ENCODE results near the gene H3-3A.

Gene H3-3A

DNA sequence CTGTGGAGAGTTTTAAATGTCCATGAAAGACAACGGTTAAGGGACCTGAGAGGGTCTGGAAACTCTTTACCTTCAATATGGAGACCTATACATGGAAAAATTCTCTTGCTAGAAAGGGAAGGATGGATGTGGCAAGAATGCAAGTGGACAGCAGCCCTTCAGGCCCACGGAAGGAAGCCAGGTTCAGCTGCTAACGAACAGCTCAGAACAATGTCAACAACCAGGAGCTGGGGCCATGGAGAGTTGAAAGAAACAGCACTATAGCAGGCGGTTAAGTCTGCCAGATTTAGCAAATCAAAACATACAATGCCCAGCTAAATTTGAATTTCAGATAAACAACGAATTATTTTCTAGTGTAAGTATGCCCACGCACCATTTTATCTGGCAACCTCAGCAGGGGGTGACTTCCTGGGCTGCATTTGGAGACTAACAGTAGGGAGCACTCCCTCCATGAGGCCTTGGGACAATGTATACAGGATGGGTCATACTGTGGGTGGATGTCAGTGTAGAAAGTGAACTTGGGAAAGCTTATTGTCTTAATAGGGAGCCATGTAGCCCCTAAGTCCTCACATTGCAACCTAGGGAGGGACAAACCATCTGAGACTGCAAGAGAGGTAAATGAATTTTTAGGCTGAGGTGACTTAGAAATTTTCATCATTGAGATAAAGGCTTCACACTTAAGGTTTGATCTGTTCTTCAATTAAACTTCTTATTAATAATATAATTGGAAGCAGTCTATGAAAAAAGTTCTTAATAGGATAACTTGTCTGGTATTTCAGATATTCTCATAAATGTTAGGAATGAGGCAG, 7.8 kb upstream of the H3-3A start:
- no peak for DNase-seq (ENCODE audit: low spot score)

DNA sequence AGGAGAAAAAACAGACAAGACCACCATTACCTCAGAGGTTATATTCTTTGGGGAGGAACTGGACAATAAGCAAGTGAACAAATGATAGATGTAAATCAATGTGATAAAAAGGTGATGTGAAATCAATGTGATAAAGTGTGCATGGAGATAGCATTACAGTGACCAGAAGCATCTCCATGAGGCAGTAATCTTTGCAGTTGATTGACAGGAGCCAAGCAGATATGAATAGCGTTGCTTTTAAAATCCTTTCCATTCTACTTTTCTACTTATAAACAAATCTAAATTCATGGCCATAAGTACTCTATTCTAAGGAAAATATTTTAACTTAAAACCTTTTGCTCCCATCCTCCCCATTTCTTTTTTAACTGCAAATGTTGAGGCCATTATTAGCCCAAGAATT, 2.8 kb upstream of the H3-3A start:
- DNase-seq (ENCODE audit: low spot score): no peak

DNA sequence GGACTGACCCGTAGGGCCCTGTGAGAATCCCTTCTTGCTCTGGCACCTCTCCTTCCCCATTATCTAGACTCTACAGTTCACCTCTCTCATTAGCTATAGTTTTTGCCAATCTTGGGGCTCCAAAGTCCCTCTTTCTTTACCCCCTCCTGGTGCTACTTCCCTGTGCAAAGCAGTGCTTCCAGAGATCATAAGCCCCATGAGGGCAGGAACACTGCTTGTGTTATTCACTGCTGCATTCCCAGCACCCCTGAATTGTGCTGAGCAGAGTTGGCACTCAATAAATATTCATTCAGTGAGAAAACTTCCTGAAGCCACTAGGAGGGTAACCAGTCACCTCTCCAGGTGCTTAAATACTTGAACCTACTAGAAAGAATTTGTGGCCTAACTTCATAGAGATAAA, 2.1 kb upstream of the H3-3A start:
- no peak for DNase-seq (ENCODE audit: low spot score)

DNA sequence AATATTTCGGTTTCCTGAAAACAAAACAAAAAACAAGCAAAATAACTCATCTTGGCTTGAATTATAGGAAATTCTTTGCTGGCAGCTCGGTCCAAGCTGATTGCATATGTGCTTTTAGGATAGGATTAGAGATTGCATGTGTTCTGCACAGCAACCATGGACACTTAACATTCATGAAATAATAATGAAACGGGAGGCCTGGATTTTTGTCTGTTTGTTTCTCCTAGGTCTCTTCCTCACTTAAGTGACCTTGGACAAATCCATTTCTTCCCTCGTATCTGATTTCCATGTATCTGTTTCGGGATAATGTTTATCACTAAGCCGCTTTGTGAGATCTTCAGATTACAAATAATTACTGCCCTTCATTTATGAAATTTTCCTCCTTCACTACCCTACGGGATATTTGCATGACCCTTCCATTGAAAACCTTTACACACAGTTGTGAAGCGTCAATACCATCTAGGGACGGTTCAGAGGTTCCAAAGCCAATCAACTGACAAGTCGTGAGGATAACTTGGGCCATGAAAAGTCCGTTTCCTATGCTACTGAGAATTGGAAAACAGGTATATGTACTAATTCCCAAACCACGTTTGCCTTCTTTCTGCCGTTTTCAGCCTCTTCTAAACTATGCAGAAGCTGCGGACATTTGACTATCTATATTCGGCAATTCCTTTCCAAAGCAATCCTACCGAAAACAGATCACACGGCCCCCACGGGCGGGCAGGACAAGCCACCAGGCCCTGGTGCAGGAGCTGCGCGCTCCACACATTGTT, 1.3 kb upstream of the H3-3A start:
- peak; percentile 57 for DNase-seq (ENCODE audit: low spot score)

DNA sequence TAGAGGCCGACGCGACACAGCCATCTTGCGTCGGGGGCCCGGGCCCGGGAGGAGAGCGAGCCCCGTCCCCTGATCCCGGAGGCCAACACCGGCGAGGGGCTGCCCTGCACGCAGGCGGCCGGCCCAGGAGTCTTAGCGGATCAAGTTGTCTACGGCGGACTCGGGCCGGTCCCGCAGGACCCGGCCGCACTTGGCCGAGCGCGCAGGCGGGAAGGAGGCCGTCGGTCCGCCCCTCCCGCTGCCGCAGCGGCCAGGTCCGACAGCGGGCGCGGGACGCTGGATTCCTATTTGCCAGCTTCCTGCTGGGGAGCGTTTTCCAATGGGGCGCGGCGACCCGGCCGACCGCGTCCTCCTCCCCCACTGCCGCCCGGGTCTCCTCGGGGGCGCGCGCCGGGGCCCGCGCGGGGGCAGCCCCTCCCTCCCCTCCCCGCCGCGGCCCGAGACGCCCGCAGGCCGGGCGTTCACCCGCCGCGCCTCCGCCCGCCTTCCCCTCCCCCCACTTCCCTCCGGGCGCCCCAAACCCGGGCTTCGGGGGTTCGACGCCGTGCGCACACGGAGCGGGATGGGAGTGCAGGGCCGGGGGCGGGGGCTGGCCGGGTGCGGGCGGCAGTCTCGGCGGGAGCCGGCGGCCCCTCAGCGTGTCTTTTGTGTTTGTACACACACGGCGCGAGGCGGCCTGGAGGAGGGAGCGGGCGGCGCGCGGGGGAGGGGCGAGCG, 517 bp upstream of the H3-3A start:
- DNase-seq (ENCODE audit: low spot score): peak; percentile 70

DNA sequence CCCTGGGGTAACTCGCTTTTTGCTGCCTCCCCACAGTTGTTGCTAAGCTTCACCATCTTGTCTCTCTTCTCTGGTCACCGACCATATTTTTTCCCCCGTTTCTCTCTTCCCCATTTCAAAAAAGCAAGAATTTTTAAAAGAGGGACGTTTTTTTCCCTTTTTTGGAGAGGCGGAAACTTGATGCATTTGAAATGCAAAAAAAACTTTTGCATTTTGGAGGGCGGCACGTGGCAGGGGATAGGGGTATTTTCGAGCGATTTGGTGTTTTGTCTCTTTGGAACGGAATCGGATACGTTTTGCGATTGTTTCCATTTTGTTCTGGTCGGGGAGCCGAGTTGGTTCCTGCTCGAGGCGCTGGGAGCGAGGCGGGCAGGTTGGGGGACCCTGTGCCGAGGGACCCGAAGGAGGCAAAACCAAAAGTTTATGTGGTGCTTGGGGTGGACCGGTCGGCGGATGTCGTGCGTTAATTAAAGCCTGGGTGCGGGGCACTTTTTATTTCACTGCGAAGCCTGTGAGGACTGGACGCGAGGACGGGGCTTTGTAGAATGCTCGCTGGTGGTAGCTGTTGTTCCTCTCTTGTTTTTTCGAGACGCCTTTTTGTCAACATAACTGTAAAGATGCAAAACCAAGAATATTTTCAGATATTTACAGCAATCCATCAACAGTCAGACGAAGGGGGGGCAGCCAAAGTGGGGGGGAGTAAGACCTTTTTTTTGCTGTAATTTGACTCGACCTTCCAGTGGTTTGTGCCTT, 884 bp downstream of the H3-3A start:
- DNase-seq (ENCODE audit: low spot score): peak; percentile 63

DNA sequence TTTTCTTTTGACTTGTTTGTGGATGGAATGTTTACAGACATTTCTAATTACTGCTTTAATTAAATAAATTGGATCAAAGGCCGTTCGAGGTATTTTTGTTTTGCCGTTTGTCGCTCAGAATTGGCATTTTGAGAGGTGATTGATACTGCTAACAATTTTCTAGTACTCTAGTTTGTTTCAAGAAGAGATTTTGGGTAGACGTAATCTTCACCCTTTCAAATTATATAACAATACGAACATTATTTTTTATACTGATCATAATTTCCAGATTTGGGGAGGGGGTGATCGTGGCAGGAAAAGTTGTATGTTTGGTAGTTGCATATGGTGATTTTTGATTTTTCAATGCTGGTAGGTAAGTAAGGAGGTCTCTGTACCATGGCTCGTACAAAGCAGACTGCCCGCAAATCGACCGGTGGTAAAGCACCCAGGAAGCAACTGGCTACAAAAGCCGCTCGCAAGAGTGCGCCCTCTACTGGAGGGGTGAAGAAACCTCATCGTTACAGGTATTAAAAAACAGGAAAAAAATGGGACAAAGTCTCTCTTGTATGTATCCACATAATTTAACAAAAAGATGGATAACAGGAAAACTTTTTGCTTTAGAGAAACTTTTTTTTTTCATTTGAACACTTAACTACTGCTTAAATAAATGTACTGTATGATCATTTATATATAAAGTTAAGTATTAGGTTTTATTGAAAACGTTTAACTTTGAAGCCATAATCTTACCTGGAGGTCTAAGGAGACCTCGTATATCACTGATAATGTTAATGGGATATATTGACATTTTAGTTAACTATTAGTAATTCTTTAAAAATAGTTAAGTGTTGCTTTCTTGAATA, 1.7 kb downstream of the H3-3A start:
- peak; percentile 25 for DNase-seq (ENCODE audit: low spot score)

DNA sequence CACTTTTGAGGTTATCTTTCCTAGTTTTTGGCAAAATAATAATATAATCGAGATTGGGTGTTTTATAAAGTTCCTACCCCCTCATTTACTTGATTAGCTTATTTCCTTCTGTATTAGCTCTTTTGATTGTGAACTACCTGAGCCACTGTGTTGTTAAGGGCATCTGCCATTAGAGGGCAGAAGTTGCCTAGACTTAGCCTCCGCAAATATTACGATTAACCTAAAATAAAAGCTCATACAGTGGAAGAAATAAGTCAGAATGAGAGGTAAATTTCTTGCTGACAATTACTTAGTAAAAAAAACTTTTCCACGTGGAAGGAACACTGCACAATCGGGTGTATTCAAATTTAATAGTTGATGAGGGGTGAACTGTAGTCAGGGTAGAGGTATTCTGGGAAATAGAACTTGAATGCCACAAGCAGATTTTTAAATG, 2.3 kb downstream of the H3-3A start:
- DNase-seq (ENCODE audit: low spot score): peak; percentile 84

DNA sequence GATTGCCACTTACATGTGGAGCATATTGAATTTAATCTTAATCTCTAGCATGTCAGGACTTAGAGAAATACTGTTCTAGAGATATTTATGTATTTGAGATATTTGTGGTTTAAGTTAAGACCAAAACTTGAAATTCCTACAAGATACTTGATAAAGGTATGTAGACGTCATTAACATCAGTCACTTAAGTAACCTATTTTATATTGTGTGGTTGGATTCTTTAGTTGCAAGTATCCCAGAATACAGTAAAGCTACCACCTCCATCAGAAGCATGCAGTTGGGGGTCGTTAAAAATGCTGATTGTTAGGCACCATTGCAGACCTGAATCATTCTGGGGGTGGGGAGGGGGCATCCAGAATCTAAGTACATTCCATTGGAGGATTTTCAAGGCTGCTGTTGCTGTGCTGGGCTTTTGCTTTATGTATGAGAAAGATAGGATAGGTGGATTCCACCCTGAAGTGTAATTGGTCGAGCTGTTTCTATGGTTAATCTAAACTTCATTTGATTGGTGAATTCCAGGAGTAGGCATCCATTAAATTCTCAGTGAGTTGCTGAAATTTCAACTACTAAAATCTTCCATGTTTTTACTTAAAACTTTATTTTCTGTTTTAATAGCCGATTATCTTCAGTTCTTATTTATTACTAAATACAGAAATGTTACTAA, 4.0 kb downstream of the H3-3A start:
- no peak for DNase-seq (ENCODE audit: low spot score)

DNA sequence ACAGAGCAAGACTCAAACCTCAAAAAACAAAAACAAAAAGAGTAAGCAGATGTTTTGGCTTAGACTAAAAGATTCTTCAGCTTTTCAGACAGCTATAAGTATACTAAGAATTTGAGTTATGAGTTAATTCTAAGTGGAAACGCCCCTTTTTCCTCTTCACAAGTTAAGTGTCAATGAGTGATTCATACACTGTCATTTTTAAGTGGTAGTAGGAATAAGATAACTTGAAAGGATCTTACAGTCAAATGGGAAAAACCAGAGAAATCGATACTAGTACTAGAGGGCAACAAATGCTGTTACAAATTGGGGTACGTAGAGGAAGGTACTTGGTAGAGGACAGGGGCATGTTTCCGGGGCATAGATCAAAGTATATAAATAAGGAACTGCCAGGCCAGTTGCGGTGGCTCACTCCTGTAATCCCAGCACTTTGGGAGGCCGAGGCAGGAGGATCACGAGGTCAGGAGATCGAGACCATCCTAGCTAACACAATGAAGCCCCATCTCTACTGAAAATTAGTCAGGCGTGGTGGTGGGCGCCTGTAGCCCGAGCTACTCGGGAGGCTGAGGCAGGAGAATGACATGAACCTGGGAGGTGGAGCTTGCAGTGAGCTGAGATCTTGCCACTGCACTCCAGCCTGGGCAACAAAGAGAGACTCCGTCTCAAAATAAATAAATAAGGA, 7.4 kb downstream of the H3-3A start:
- no peak for DNase-seq (ENCODE audit: low spot score)

DNA sequence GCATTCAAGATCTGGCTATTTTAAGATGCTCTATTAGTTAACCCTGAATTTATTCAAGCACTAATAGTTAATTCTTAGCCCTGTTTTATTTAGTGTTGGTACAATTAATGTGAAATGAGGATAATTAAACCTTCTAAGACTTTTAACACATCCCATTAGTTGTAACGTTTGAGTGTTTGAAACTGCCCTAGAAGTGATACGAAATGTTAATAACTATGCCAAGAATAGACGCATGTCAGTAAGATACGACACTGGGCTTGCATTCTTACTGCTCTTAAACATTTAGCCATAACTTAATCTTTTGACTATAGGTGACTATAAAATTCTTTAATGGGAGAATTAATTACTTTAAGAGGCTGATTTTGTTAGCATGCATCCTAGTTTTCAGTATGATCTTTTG, 9.8 kb downstream of the H3-3A start:
- DNase-seq (ENCODE audit: low spot score): no peak

DNA sequence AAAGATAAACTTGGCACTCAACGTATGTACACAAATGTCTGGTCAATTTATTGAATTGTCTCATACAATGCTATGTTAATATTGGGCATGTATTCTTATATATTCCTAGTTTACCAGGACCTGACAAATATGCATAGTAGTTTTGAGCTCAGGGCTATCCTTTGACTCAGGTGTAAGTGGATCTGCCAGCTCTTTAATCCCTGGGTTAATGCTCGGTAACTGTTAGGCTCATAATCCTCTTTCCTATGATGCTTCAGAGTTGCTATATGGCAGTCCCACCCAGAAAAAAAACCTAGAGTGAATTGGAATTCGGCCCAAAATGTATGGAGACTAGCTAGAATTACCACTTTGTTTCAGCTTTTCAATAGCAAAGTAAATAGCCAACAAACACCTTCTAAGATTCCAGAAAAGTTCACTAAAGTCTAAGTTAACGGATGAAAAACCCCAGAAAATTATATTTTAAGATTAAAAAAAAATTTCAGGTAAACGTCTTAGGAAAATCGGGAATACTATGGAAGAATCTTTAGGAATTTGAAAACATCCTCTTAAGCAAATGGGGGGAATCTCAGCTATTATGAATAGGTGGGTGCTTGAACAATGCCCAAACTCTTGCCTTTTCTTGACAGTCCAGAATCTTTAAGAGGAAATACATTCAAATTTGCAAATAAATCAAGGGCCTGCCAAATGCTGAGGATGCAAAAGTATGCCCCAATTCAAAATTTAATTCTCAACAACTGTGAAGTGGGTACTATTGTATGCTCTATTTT, 10.9 kb downstream of the H3-3A start:
- DNase-seq (ENCODE audit: low spot score): no peak

DNA sequence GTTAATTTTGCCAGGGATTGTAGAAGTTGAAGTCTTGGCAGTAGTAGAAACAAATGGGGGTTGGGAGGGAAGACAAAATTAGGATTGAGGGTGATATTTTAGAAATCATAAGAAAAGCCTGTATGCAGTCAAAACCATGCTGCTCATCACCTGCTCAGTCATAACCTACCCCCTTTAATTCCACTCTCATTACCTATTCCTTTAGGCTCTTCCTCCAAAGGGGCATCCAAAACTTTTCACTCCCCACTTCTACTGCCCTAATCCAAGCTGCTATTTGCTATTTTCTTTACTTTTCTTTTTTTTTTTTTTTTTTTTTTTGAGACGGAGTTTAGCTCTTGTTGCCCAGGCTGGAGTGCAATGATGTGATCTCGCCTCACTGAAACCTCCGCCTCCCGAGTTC, 11.5 kb downstream of the H3-3A start:
- no peak for DNase-seq (ENCODE audit: low spot score)

DNA sequence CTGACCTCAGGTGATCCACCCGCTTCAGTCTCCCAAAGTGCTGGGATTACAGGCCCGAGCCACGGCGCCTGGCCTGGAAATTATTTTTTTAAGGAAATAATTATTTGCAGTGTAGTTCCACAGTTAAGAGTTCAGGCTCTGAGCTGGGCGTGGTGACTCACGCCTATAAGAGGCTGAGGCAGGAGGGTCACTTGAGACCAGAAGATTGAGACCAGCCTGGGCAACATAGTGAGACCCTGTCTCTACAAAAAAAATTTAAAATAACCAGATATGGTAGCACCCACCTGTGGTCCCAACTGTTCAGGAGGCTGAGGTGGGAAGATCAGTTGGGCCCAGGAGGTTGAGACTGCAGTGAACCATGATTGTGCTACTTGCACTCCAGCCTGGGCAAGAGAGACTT, 13.9 kb downstream of the H3-3A start:
- DNase-seq (ENCODE audit: low spot score): no peak

DNA sequence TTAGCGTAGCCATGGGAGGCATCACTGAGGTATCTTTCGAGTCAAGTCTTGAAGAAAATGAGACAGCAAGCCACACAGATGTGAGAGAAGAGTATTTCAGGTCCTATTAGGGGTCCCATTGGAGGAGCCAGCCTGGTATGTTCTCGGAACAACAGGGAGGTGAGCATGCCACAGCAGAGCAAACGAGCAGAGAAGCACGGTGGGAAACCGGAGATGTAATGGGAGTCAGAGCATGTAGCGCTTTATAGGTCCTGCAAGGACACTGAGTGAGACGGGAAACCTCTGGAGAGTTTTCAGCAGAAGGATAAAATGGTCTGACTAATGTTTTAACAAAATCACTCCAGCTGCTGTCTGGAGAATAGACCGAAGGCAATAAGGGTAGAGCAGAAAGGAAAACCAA, 15.9 kb downstream of the H3-3A start:
- DNase-seq (ENCODE audit: low spot score): no peak

DNA sequence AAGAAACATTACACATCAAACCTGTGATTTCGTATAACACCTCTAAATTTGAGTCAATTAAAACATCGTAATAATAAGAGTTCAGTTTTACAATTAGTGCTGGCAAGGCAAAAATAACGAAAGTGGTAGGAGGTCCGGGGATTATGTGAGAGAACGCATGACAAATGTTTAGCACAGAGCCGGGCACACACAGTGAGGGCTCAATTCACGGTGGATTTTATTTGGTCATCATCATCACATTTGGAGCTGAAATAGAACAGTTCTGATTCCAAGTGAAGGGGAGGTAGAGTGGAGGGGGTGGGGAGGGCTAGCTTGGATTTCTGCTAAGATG, 20.0 kb downstream of the H3-3A start:
- DNase-seq (ENCODE audit: low spot score): no peak

DNA sequence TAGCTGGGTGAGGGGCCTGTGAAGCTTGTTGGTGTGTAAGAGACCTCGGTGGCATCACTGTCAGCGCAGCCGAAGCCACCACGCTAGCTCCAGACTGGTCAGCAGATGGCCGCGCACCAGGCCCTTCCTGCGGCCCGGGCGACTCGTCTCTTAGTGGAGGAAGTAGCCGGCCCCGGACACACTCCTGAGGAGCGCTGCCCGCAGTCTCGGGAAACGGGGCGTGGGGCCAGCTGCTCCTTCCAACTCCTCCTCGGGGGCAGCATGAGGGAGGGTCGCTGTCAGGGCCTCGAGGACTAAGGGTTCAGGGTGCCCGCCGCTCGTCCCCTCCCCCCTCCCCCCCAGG, 20.4 kb downstream of the H3-3A start:
- DNase-seq (ENCODE audit: low spot score): peak; percentile 18

DNA sequence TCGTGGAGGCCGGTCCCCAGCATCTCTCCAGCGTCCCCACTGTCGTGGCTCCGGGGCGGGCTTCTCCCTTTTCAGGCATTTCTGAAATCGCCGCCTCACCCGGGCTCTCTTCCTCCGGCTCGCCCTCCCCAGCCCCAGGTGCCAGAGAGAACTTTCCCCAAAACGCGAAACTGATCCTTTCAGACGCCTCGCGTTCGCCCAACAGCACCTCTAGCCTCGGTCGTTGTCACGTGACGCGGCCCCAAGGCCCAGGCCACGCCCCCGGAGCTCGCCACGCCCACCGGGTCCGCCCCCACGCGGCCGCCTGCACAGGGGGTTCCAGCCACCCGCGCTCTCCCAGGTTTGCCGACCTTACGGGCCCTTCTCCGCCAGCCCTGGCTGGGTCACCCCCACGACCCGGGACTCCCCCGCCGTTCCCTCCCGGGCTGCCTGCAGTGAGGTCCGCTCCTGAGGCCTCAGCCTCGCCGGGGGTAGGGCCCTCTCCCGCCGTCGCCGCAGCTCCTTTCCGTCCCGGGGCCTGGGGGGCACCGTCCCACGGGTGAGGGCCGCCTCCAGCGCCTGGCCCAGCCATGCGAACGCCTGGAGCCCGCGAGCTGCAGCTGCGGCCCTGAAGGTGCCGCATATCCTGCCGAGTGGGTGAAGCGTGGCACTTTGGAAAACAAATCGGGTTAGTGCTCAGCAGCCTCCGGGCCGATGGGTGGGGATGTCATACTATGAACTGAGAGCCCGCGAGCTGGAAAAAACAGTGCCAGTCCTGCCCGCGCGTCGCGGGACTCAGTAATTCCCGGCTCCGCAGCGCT, 21.0 kb downstream of the H3-3A start:
- DNase-seq (ENCODE audit: low spot score): peak; percentile 79
